K562 (cell line): ENCODE data around the gene STC2. TPM values are rescaled to one million over a fixed set of nuclear protein-coding genes. Genes with fewer than 3 reads are reported as not detected.

ENCODE experiments used
- ATAC-seq: fragments of 200-7000 bp; cut with Tn5 transposase; 3 replicates; pipeline ENCODE4 v1.9.1; 2020; ENCODE audit warnings: moderate library complexity
- BruUV-seq: library from RNA; stranded (reverse); fragments of 400-500 nt; replicated peaks from 2 replicates; lab custom pipeline; 2021; lab: Mats Ljungman, UMichigan
- CTCF ChIA-PET: fragments of 300-600 bp; formaldehyde crosslinking; extraction: SDS; loops from one replicate; lab custom pipeline; 2021; ENCODE audit warnings: low intra/inter-chr PET ratio; lab: Yijun Ruan, JAX
- POLR2A ChIA-PET: fragments of 300-600, 350-650 bp; sonication (Branson Sonifier 250); formaldehyde crosslinking; extraction: SDS; loops from one replicate; lab custom pipeline; 2021; ENCODE audit warnings: antibody characterized with exemption, inconsistent platforms; lab: Yijun Ruan, JAX
- DNase-seq, 4 experiments: peaks; one replicate each; pipeline versions ENCODE4 v3.0.0 to v3.0.0-alpha.2; 2011 to 2018; ENCODE audit warnings: low spot score in 3 of 4, mixed read lengths in 3 of 4; ENCODE audit errors: extremely low read depth in 1 of 4
- FAIRE-seq: peaks from 2 replicates; lab custom pipeline; 2011; peaks lifted over from hg19 to GRCh38; lab: Jason Lieb, UNC
- H2AFZ ChIP-seq: 2 replicates; pipeline ENCODE4 v1.6.0; 2011; ENCODE audit warnings: low read depth, low read length, control low read depth, inconsistent platforms
- H3K27ac ChIP-seq: fragments of 200-600 bp; 3 replicates; pipeline ENCODE4 v1.8.0; 2011; ENCODE audit warnings: low read depth, mild to moderate bottlenecking, control low read depth, inconsistent platforms, low read length, moderate library complexity, mixed read lengths; ENCODE audit errors: extremely low read depth
- H3K27me3 ChIP-seq, 2 experiments: fragments of 300-600 bp in 1 of 2; 2 replicates in 1 of 2; 3 replicates in 1 of 2; pipeline versions ENCODE4 v1.6.0 to v1.8.0; 2011; ENCODE audit warnings: inconsistent platforms in 2 of 2, low read length in 2 of 2, mild to moderate bottlenecking in 1 of 2, mixed read lengths in 1 of 2, moderate library complexity in 1 of 2; ENCODE audit not compliant: control insufficient read depth in 2 of 2, insufficient read depth in 2 of 2
- H3K36me3 ChIP-seq: fragments of 300-600 bp; 3 replicates; pipeline ENCODE4 v1.8.0; 2011; ENCODE audit warnings: mild to moderate bottlenecking, low read length, inconsistent platforms; ENCODE audit not compliant: control insufficient read depth, insufficient read depth
- H3K4me1 ChIP-seq, 2 experiments: fragments of 200-600 bp in 1 of 2; replicated peaks in 1 of 2; 2 replicates in 1 of 2; 3 replicates in 1 of 2; pipeline versions ENCODE4 v1.5.1 to v1.8.0; 2011; ENCODE audit warnings: inconsistent platforms in 2 of 2, low read length in 2 of 2, mild to moderate bottlenecking in 1 of 2, mixed read lengths in 1 of 2, moderate library complexity in 1 of 2; ENCODE audit not compliant: control insufficient read depth in 2 of 2, insufficient read depth in 2 of 2
- H3K4me2 ChIP-seq: 2 replicates; pipeline ENCODE4 v1.6.1; 2011; ENCODE audit warnings: low read length, control low read depth, inconsistent platforms, mixed read lengths; ENCODE audit not compliant: insufficient read depth
- H3K4me3 ChIP-seq: fragments of 200-600 bp; sonication (generic), shearing (Covaris generic); 2 replicates; pipeline ENCODE4 v1.5.1; 2016; ENCODE audit warnings: control low read depth, inconsistent platforms
- H3K79me2 ChIP-seq: fragments of 200-600 bp; 3 replicates; pipeline ENCODE4 v1.8.0; 2011; ENCODE audit warnings: low read length, inconsistent platforms; ENCODE audit not compliant: control insufficient read depth, insufficient read depth
- H3K9ac ChIP-seq, 2 experiments: 2 replicates each; pipeline versions ENCODE4 v1.6.0 to v1.6.1; 2011; ENCODE audit warnings: low read depth in 2 of 2, low read length in 2 of 2, control low read depth in 1 of 2, inconsistent platforms in 1 of 2, mild to moderate bottlenecking in 1 of 2, mixed read lengths in 1 of 2; ENCODE audit not compliant: insufficient read depth in 1 of 2
- H3K9me1 ChIP-seq: one replicate; pipeline ENCODE4 v1.6.0; 2011; ENCODE audit warnings: inconsistent platforms, mild to moderate bottlenecking, low read length, moderate library complexity; ENCODE audit not compliant: control insufficient read depth, insufficient read depth
- H3K9me3 ChIP-seq: replicated peaks from 2 replicates; pipeline ENCODE4 v1.5.1; 2011; ENCODE audit warnings: low read depth, low read length, inconsistent platforms; ENCODE audit not compliant: control insufficient read depth, insufficient read depth
- H4K20me1 ChIP-seq: replicated peaks from 2 replicates; pipeline ENCODE4 v1.6.1; 2011; ENCODE audit warnings: low read length, inconsistent platforms, mixed read lengths; ENCODE audit not compliant: control insufficient read depth, insufficient read depth
- ZNF212 ChIP-seq: fragments of 450-650 bp; formaldehyde crosslinking; IDR thresholded peaks from 2 replicates; pipeline ENCODE4 v1.4.0; 2020; ENCODE audit warnings: mild to moderate bottlenecking
- ZNF316 ChIP-seq: fragments of 450-650 bp; IDR thresholded peaks from 2 replicates; pipeline ENCODE4 v1.6.1; 2016
- WGBS: fragments of 100-300 bp; shearing (Covaris generic); methylation state at CpG from one replicate; pipeline ENCODE4 v1.1.6; 2016; ENCODE audit warnings: low coverage, mixed read lengths; ENCODE audit not compliant: insufficient coverage; ENCODE audit errors: missing lambda C conversion rate; 5-methylcytosine and 5-hydroxymethylcytosine counted together
- in situ Hi-C: fragments of 300-500 bp; cut with MboI; formaldehyde crosslinking; loops from 4 replicates; pipeline ENCODE4 v1.15.0; 2018; ENCODE audit warnings: inconsistent platforms, mixed read lengths
- intact Hi-C: fragments of 100-400 bp; cut with micrococcal nuclease; formaldehyde crosslinking; loops from 2 replicates; pipeline ENCODE4 v1.14.2; 2022
- polyA plus RNA-seq, 8 experiments: library from polyadenylated mRNA; depleted of rRNA in 4 of 8; stranded (reverse) in 5 of 8; unstranded in 3 of 8; fragments of >200 nt; fragmentation: Nextera tagmentation in 2 of 8; fragmentation: Illumina TruSeq in 1 of 8; extraction: Ambion mirVana in 2 of 8; extraction: Trizol in 1 of 8; gene quantifications; 2 replicates each; pipeline versions ENCODE4 v1.2.1 to v1.2.3, GENCODE V29; 2011 to 2014; ENCODE audit warnings: inconsistent platforms in 1 of 8, missing spikeins in 1 of 8
- total RNA-seq, 7 experiments: library from RNA; depleted of rRNA in 6 of 7; stranded (reverse); fragments of >200 nt in 6 of 7; fragmentation: Illumina TruSeq in 2 of 7; extraction: Trizol in 2 of 7; gene quantifications; 2 replicates each; pipeline versions ENCODE4 v1.2.1 to v1.2.3, GENCODE V29; 2011 to 2021; ENCODE audit warnings: low replicate concordance in 1 of 7
- TF ChIP-seq, protein P1 (sequence below), 2 experiments: IDR thresholded peaks; 2 replicates each; pipeline ENCODE4 v1.6.1; 2011; ENCODE audit warnings: borderline replicate concordance in 1 of 2, control low read depth in 1 of 2, low read depth in 1 of 2, low read length in 1 of 2, mild to moderate bottlenecking in 1 of 2, mixed read lengths in 1 of 2, moderate library complexity in 1 of 2; ENCODE audit not compliant: insufficient read depth in 1 of 2, insufficient read length in 1 of 2, poor library complexity in 1 of 2, severe bottlenecking in 1 of 2; ENCODE audit errors: extremely low read depth in 1 of 2
- TF ChIP-seq, protein P2 (sequence below): sonication (generic); formaldehyde crosslinking; IDR thresholded peaks from 2 replicates; pipeline ENCODE4 v1.8.0; 2022; ENCODE audit warnings: mild to moderate bottlenecking, missing genetic modification reagents

Gene STC2
- total and polyA plus RNA-seq, 9 of the 15 experiments (the other 6 are each of a cell fraction or from before 2014, with no cell fraction given), result 0.62 to 31.7 (median 7.4) TPM

DNA sequence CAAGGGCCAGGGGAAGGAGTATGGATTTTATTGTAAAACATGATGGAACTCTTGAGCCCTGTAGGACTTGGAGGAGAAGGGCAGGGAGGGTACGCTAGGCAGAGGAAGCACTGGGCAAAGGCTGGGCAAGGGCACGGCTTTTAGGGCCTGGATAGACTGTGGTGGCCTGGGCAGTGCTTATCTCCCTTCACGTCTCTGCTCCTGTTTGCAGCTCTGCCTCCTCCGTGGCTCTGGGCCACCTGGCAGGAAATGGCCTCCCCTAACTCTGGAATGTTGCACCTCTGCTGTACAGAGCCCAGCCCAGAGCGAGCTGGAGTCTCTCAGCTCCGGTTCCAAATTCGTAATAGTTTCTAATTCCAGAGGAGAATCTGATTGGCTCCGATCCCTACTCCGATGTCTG is 12.2 kb upstream of the STC2 start:
- Histone ChIP-seq H3K27me3 (peaks cover 39 to 75% of the 10 kb centered on the region in 2 experiments), H2AFZ (no peak overlapping the region), H4K20me1 (no peaks in the 10 kb centered on the region), H3K4me3 (no peak overlapping the region), H3K4me1 (no peaks in the 10 kb centered on the region; a peak in 1 of 5 replicates), H3K9ac (no peak overlapping the region), H3K9me3 (no peaks in the 10 kb centered on the region), H3K79me2 (no peaks in the 10 kb centered on the region), H3K4me2 (no peak overlapping the region), H3K9me1 (no peaks in the 10 kb centered on the region), H3K27ac (no peak overlapping the region), H3K36me3 (no peaks in the 10 kb centered on the region)
- WGBS, result 1% methylated on average over 9 of the region's 9 CpGs
- in situ Hi-C loops (no loop called here), intact Hi-C loops (no loop called here)
- ChIA-PET POLR2A (no interaction called here), CTCF (no interaction called here)
- no TSS peak for BruUV-seq
- DNase-seq (no peak), ATAC-seq (no peak), FAIRE-seq (no peak)
- TF ChIP-seq ZNF316, result 0 out of 2 replicates have a peak, but pooled peaks have one; percentile 17
- TF ChIP-seq, protein P1, sequence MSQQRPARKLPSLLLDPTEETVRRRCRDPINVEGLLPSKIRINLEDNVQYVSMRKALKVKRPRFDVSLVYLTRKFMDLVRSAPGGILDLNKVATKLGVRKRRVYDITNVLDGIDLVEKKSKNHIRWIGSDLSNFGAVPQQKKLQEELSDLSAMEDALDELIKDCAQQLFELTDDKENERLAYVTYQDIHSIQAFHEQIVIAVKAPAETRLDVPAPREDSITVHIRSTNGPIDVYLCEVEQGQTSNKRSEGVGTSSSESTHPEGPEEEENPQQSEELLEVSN (IDR thresholded peaks at IDR 0.05; ENCODE audit: borderline replicate concordance in 1 of 2, extremely low read depth in 1 of 2, insufficient read depth in 1 of 2, insufficient read length in 1 of 2, low read depth in 1 of 2, low read length in 1 of 2, poor library complexity in 1 of 2, severe bottlenecking in 1 of 2), result no peak

DNA sequence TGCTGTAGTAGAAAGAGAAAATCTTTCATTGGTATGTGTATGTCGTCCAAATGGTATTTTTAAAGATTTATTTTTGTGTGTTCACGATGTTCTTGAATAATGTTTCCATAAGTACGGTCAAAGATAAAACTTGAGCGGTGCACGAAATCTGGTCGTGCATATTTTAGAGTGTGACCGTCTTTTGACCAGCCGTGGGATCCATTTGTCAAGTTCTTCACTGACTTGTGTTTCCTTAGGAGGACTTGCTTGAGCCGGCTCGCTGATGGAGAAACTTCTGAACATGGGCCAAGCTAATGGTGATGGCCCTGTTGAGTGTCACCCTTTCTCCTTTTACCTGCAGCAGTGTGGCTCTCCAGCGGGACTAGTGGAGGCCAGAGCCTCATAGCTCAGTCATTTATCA is 11.1 kb upstream of the STC2 start:
- no TSS peak for BruUV-seq
- Histone ChIP-seq H3K4me2 (no peak overlapping the region), H2AFZ (no peak overlapping the region), H3K9me3 (no peaks in the 10 kb centered on the region), H4K20me1 (no peaks in the 10 kb centered on the region), H3K27ac (no peak overlapping the region), H3K4me1 (no peaks in the 10 kb centered on the region; a peak in 1 of 5 replicates), H3K27me3 (peaks cover 36 to 64% of the 10 kb centered on the region in 2 experiments), H3K4me3 (no peak overlapping the region), H3K9ac (no peak overlapping the region)
- POLR2A ChIA-PET, result interaction anchor here (0.6 kb wide), 2 partner anchors 53 to 197 kb away, joined by 3 read pairs; no protein-coding TSS in a partner anchor
- DNase-seq (no peak), ATAC-seq (no peak), FAIRE-seq (no peak)
- in situ Hi-C loops (no loop called here), intact Hi-C loops (loop anchor here (10.0 kb wide), 1 partner anchor 236 kb away; no protein-coding TSS in a partner anchor)
- no peak for TF ChIP-seq ZNF212 (CRISPR knock-in tag)
- TF ChIP-seq, protein P2, sequence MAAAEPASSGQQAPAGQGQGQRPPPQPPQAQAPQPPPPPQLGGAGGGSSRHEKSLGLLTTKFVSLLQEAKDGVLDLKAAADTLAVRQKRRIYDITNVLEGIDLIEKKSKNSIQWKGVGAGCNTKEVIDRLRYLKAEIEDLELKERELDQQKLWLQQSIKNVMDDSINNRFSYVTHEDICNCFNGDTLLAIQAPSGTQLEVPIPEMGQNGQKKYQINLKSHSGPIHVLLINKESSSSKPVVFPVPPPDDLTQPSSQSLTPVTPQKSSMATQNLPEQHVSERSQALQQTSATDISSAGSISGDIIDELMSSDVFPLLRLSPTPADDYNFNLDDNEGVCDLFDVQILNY (CRISPR knock-in tag), result no peak
- TF ChIP-seq, all 486 proteins: peak for 0
- no peaks in the 10 kb centered on the region for H3K9me1 ChIP-seq
- CTCF ChIA-PET, result no interaction called here
- no peaks in the 10 kb centered on the region for H3K79me2 ChIP-seq
- WGBS, result 2% methylated on average over 11 of the region's 11 CpGs
- no peaks in the 10 kb centered on the region for H3K36me3 ChIP-seq
